ENCODE results near the gene DDX51.

GRCh38 chr12:132130690-132131089 is 13.4 kb downstream of the DDX51 start:
- no peak for TF ChIP-seq CTCF (conservative IDR thresholded peaks at IDR 0.05; ENCODE audit: low read length)
- TF ChIP-seq EZH2phosphoT487 (IDR thresholded peaks at IDR 0.05; ENCODE audit: borderline replicate concordance): no peak
